HEK293 (cell line): ENCODE results near the gene YARS1.

ENCODE experiments used
- FEZF1 ChIP-seq: fragments of 450-650 bp; formaldehyde crosslinking; IDR thresholded peaks from 2 replicates; pipeline ENCODE4 v1.5.1; 2016; ENCODE audit warnings: missing biosample characterization, missing genetic modification characterization
- GLI2 ChIP-seq: fragments of 450-650 bp; formaldehyde crosslinking; IDR thresholded peaks from 2 replicates; pipeline ENCODE4; 2017; ENCODE audit warnings: missing biosample characterization, missing genetic modification characterization, low read depth, borderline replicate concordance
- HOXA7 ChIP-seq: sonication (generic); formaldehyde crosslinking; IDR thresholded peaks from 2 replicates; pipeline ENCODE4 v1.8.1; 2022; ENCODE audit warnings: missing genetic modification reagents, borderline replicate concordance
- HOXD13 ChIP-seq: sonication (generic); formaldehyde crosslinking; IDR thresholded peaks from 2 replicates; pipeline ENCODE4 v1.8.0; 2022; ENCODE audit warnings: missing genetic modification reagents, borderline replicate concordance
- KLF16 ChIP-seq: fragments of 450-650 bp; formaldehyde crosslinking; IDR thresholded peaks from 2 replicates; pipeline ENCODE4 v1.5.1; 2017; ENCODE audit warnings: missing biosample characterization, missing genetic modification characterization
- KLF8 ChIP-seq: fragments of 450-650 bp; formaldehyde crosslinking; IDR thresholded peaks from 2 replicates; pipeline ENCODE4 v1.5.1; 2016; ENCODE audit warnings: missing biosample characterization, missing genetic modification characterization
- PRDM1 ChIP-seq: fragments of 450-650 bp; formaldehyde crosslinking; IDR thresholded peaks from 2 replicates; pipeline ENCODE4; 2016; ENCODE audit warnings: missing biosample characterization, missing genetic modification characterization
- REPIN1 ChIP-seq: fragments of 450-650 bp; formaldehyde crosslinking; IDR thresholded peaks from 2 replicates; pipeline ENCODE4 v1.5.1; 2017; ENCODE audit warnings: missing biosample characterization, missing genetic modification characterization, low read depth
- SP7 ChIP-seq: fragments of 450-650 bp; formaldehyde crosslinking; IDR thresholded peaks from 2 replicates; pipeline ENCODE4 v1.5.1; 2016; ENCODE audit warnings: missing biosample characterization, missing genetic modification characterization
- WT1 ChIP-seq: fragments of 450-650 bp; formaldehyde crosslinking; IDR thresholded peaks from 2 replicates; pipeline ENCODE4 v1.5.1; 2016; ENCODE audit warnings: missing biosample characterization, missing genetic modification characterization
- ZBTB1 ChIP-seq: fragments of 450-650 bp; formaldehyde crosslinking; IDR thresholded peaks from 2 replicates; pipeline ENCODE4 v1.5.1; 2016; ENCODE audit warnings: missing biosample characterization, missing genetic modification characterization
- ZBTB21 ChIP-seq: fragments of 450-650 bp; formaldehyde crosslinking; IDR thresholded peaks from 2 replicates; pipeline ENCODE4 v1.5.1; 2017; ENCODE audit warnings: missing biosample characterization, missing genetic modification characterization
- ZBTB48 ChIP-seq: fragments of 450-650 bp; formaldehyde crosslinking; IDR thresholded peaks from 2 replicates; pipeline ENCODE4 v1.5.1; 2016; ENCODE audit warnings: missing biosample characterization, missing genetic modification characterization
- ZFP37 ChIP-seq: fragments of 450-650 bp; formaldehyde crosslinking; IDR thresholded peaks from 2 replicates; pipeline ENCODE4 v1.5.1; 2016; ENCODE audit warnings: missing biosample characterization, missing genetic modification characterization
- ZNF10 ChIP-seq: fragments of 450-650 bp; formaldehyde crosslinking; IDR thresholded peaks from 2 replicates; pipeline ENCODE4 v1.5.1; 2017; ENCODE audit warnings: missing biosample characterization, missing genetic modification characterization
- ZNF114 ChIP-seq: fragments of 450-650 bp; formaldehyde crosslinking; IDR thresholded peaks from 2 replicates; pipeline ENCODE4 v1.5.0; 2017; ENCODE audit warnings: missing biosample characterization, missing genetic modification characterization
- ZNF146 ChIP-seq: fragments of 450-650 bp; formaldehyde crosslinking; IDR thresholded peaks from 2 replicates; pipeline ENCODE4 v1.5.1; 2016; ENCODE audit warnings: missing biosample characterization, missing genetic modification characterization
- ZNF16 ChIP-seq: fragments of 450-650 bp; formaldehyde crosslinking; IDR thresholded peaks from 2 replicates; pipeline ENCODE4 v1.5.1; 2016; ENCODE audit warnings: low read depth, missing biosample characterization, missing genetic modification characterization
- ZNF239 ChIP-seq: fragments of 450-650 bp; formaldehyde crosslinking; IDR thresholded peaks from 2 replicates; pipeline ENCODE4 v1.5.1; 2016; ENCODE audit warnings: missing biosample characterization, missing genetic modification characterization
- ZNF302 ChIP-seq: fragments of 450-650 bp; formaldehyde crosslinking; IDR thresholded peaks from 2 replicates; pipeline ENCODE4 v1.5.1; 2016; ENCODE audit warnings: missing biosample characterization, missing genetic modification characterization, low read depth
- ZNF350 ChIP-seq: fragments of 450-650 bp; formaldehyde crosslinking; IDR thresholded peaks from 2 replicates; pipeline ENCODE4 v1.5.0; 2017; ENCODE audit warnings: missing biosample characterization, mild to moderate bottlenecking, missing genetic modification characterization
- ZNF354C ChIP-seq: fragments of 450-650 bp; formaldehyde crosslinking; IDR thresholded peaks from 2 replicates; pipeline ENCODE4 v1.5.1; 2016; ENCODE audit warnings: missing biosample characterization, missing genetic modification characterization, low read depth, borderline replicate concordance
- ZNF366 ChIP-seq: fragments of 450-650 bp; formaldehyde crosslinking; conservative IDR thresholded peaks from 2 replicates; pipeline ENCODE4 v1.5.1; 2016; ENCODE audit warnings: missing biosample characterization, missing genetic modification characterization
- ZNF404 ChIP-seq: fragments of 450-650 bp; formaldehyde crosslinking; IDR thresholded peaks from 2 replicates; pipeline ENCODE4 v1.5.1; 2017; ENCODE audit warnings: missing biosample characterization, missing genetic modification characterization
- ZNF426 ChIP-seq: fragments of 450-650 bp; formaldehyde crosslinking; IDR thresholded peaks from 2 replicates; pipeline ENCODE4 v1.5.1; 2017; ENCODE audit warnings: missing biosample characterization, missing genetic modification characterization, mild to moderate bottlenecking, inconsistent platforms, moderate library complexity
- ZNF48 ChIP-seq: fragments of 450-650 bp; formaldehyde crosslinking; IDR thresholded peaks from 2 replicates; pipeline ENCODE4 v1.5.1; 2016; ENCODE audit warnings: missing biosample characterization, missing genetic modification characterization
- ZNF501 ChIP-seq: fragments of 450-650 bp; formaldehyde crosslinking; IDR thresholded peaks from 2 replicates; pipeline ENCODE4 v1.5.1; 2016; ENCODE audit warnings: missing biosample characterization, missing genetic modification characterization
- ZNF510 ChIP-seq: fragments of 450-650 bp; formaldehyde crosslinking; IDR thresholded peaks from 2 replicates; pipeline ENCODE4 v1.5.1; 2018; ENCODE audit warnings: mild to moderate bottlenecking, missing genetic modification characterization, missing biosample characterization; ENCODE audit not compliant: insufficient replicate concordance
- ZNF521 ChIP-seq: fragments of 450-650 bp; formaldehyde crosslinking; IDR thresholded peaks from 2 replicates; pipeline ENCODE4 v1.5.1; 2017; ENCODE audit warnings: missing biosample characterization, mild to moderate bottlenecking, missing genetic modification characterization
- ZNF544 ChIP-seq: fragments of 450-650 bp; formaldehyde crosslinking; IDR thresholded peaks from 2 replicates; pipeline ENCODE4 v1.5.0; 2017; ENCODE audit warnings: missing biosample characterization, missing genetic modification characterization
- ZNF549 ChIP-seq: fragments of 450-650 bp; IDR thresholded peaks from 2 replicates; pipeline ENCODE4 v1.5.1; 2018; ENCODE audit warnings: missing biosample characterization, missing genetic modification characterization, mild to moderate bottlenecking, inconsistent platforms, moderate library complexity
- ZNF621 ChIP-seq: fragments of 450-650 bp; formaldehyde crosslinking; IDR thresholded peaks from 2 replicates; pipeline ENCODE4 v1.5.1; 2017; ENCODE audit warnings: missing biosample characterization, missing genetic modification characterization
- ZNF658 ChIP-seq: fragments of 450-650 bp; formaldehyde crosslinking; IDR thresholded peaks from 2 replicates; pipeline ENCODE4; 2016; ENCODE audit warnings: missing biosample characterization, missing genetic modification characterization
- ZSCAN23 ChIP-seq: fragments of 450-650 bp; formaldehyde crosslinking; IDR thresholded peaks from 2 replicates; pipeline ENCODE4 v1.5.1; 2016; ENCODE audit warnings: missing biosample characterization, missing genetic modification characterization
- ZSCAN30 ChIP-seq: fragments of 450-650 bp; IDR thresholded peaks from 2 replicates; pipeline ENCODE4 v1.5.1; 2018; ENCODE audit warnings: missing biosample characterization, mild to moderate bottlenecking, missing genetic modification characterization, moderate library complexity
- TF ChIP-seq, protein P1 (sequence below): fragments of 450-650 bp; formaldehyde crosslinking; conservative IDR thresholded peaks from 2 replicates; pipeline ENCODE4 v1.5.1; 2016; ENCODE audit warnings: low read depth, missing biosample characterization, missing genetic modification characterization

The YARS1 gene

DNA sequence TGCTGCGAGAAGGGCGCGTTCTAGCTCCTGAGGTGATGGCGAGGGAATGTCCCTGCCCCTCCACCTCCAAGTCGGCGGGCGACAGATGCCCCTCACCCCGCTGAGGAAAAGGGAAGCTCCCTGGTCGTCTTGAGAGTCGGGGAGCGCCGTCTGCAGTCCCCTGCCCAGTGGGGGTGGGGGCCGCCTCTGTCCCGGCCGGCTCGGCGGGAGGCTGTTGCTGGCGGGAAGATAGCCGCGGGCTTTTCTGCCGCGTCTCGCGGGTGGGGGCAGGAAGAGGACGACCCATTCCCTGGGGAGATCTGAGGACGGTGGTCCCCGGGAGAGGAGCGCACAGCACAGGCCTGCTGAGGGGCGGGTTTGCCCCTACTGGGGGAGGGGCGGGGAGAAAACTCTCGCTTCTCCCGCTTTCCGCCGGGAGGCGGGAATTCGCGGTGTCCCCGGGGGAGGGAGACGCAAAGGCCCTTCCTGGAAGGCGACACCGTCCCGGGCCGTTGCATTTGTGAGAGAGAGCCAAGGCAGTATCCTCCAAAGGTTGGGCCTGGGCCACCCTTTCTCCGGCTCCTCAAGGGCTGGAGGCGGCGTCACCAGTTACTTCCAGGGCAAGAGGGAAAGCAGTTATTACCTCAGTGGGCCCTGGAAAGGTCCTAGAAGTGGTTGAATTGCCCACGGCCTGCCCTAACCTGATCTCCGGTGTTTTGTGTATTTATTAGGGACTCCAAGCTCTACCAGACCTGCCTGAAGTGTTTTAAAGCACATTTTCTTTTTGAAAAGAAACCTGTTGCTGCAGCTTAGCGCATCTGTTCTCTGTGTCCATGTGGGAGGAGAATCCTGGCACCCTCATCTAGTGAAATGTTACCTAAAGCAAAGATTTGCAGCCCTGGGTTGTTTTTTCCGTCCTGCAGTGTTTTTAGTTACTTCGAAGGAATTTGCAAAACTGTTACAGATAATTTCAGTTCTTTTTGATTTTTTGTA, 943 bp upstream of the YARS1 start (continued):
- no peak for TF ChIP-seq ZNF426 (tag by site-specific recombination)
- TF ChIP-seq ZBTB21 (tag by site-specific recombination): 0 out of 2 replicates have a peak, but pooled peaks have one; percentile 60
- TF ChIP-seq KLF16 (tag by site-specific recombination): peak; percentile 81
- no peak for TF ChIP-seq ZNF302
- no peak for TF ChIP-seq ZNF350 (tag by site-specific recombination)
- TF ChIP-seq ZNF354C (tag by site-specific recombination): peak; percentile 4; the same call in 1 of the 2 replicates
- no peak for TF ChIP-seq ZNF549
- no peak for TF ChIP-seq ZNF510 (tag by site-specific recombination)
- peak; percentile 60; the same call in 1 of the 2 replicates for TF ChIP-seq ZNF10 (tag by site-specific recombination)
- TF ChIP-seq ZNF146 (tag by site-specific recombination): peak; percentile 50; the same call in 1 of the 2 replicates
- no peak for TF ChIP-seq ZNF48 (tag by site-specific recombination)
- TF ChIP-seq ZFP37: 0 out of 2 replicates have a peak, but pooled peaks have one; percentile 33
- no peak for TF ChIP-seq HOXA7 (CRISPR knock-in tag)
- TF ChIP-seq, protein P1, sequence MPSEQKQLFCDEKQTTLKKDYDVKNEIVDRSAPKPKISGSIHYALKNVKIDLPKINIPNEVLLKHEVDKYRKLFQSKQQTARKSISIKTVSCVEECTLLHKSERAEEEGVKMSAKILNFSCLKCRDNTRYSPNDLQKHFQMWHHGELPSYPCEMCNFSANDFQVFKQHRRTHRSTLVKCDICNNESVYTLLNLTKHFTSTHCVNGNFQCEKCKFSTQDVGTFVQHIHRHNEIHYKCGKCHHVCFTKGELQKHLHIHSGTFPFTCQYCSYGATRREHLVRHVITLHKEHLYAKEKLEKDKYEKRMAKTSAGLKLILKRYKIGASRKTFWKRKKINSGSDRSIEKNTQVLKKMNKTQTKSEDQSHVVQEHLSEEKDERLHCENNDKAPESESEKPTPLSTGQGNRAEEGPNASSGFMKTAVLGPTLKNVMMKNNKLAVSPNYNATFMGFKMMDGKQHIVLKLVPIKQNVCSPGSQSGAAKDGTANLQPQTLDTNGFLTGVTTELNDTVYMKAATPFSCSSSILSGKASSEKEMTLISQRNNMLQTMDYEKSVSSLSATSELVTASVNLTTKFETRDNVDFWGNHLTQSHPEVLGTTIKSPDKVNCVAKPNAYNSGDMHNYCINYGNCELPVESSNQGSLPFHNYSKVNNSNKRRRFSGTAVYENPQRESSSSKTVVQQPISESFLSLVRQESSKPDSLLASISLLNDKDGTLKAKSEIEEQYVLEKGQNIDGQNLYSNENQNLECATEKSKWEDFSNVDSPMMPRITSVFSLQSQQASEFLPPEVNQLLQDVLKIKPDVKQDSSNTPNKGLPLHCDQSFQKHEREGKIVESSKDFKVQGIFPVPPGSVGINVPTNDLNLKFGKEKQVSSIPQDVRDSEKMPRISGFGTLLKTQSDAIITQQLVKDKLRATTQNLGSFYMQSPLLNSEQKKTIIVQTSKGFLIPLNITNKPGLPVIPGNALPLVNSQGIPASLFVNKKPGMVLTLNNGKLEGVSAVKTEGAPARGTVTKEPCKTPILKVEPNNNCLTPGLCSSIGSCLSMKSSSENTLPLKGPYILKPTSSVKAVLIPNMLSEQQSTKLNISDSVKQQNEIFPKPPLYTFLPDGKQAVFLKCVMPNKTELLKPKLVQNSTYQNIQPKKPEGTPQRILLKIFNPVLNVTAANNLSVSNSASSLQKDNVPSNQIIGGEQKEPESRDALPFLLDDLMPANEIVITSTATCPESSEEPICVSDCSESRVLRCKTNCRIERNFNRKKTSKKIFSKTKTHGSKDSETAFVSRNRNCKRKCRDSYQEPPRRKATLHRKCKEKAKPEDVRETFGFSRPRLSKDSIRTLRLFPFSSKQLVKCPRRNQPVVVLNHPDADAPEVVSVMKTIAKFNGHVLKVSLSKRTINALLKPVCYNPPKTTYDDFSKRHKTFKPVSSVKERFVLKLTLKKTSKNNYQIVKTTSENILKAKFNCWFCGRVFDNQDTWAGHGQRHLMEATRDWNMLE: no peak
- no peak for TF ChIP-seq ZNF658 (tag by site-specific recombination)
- TF ChIP-seq ZSCAN23: no peak
- TF ChIP-seq ZBTB1 (tag by site-specific recombination): 0 out of 2 replicates have a peak, but pooled peaks have one; percentile 57
- peak; percentile 56 for TF ChIP-seq SP7 (tag by site-specific recombination)
- TF ChIP-seq ZNF366 (tag by site-specific recombination): peak; percentile 80
- no peak for TF ChIP-seq ZNF521
- TF ChIP-seq GLI2 (tag by site-specific recombination): no peak
- TF ChIP-seq ZSCAN30 (tag by site-specific recombination): peak; percentile 38; the same call in 1 of the 2 replicates
- no peak for TF ChIP-seq ZNF114 (tag by site-specific recombination)
- TF ChIP-seq ZNF621: no peak
- no peak for TF ChIP-seq ZNF16 (tag by site-specific recombination)
- TF ChIP-seq WT1 (tag by site-specific recombination): 0 out of 2 replicates have a peak, but pooled peaks have one; percentile 26
- TF ChIP-seq HOXD13: peak; percentile 51; the same call in 1 of the 2 replicates
- TF ChIP-seq ZNF544: no peak
- TF ChIP-seq ZNF239 (tag by site-specific recombination): no peak
- TF ChIP-seq FEZF1 (tag by site-specific recombination): 0 out of 2 replicates have a peak, but pooled peaks have one; percentile 36
- no peak for TF ChIP-seq REPIN1 (tag by site-specific recombination)
- TF ChIP-seq KLF8: peak; percentile 84
- peak; percentile 93 for TF ChIP-seq ZNF501 (tag by site-specific recombination)
- peak; percentile 91 for TF ChIP-seq ZBTB48 (tag by site-specific recombination)
- TF ChIP-seq ZNF404 (tag by site-specific recombination): no peak
- peak; percentile 86 for TF ChIP-seq PRDM1 (tag by site-specific recombination)
